GM10266 (cell line): Measurements from ENCODE around the gene GBP1.
"Not testable (repeated sequence)": the region's sequence is repeated elsewhere in the genome, so short reads cannot be mapped to it uniquely, and the experiment has no call there.

Experiments used
- DNase-seq: peaks from one replicate; pipeline ENCODE4 v3.0.0; 2012; ENCODE audit errors: extremely low spot score
- TF ChIP-seq, protein P1 (sequence below): IDR thresholded peaks from 2 replicates; pipeline ENCODE4 v1.5.1; 2012; ENCODE audit warnings: mild to moderate bottlenecking, low read depth; ENCODE audit not compliant: control insufficient read depth, insufficient read depth; ENCODE audit errors: missing control alignments

GBP1 gene

DNA sequence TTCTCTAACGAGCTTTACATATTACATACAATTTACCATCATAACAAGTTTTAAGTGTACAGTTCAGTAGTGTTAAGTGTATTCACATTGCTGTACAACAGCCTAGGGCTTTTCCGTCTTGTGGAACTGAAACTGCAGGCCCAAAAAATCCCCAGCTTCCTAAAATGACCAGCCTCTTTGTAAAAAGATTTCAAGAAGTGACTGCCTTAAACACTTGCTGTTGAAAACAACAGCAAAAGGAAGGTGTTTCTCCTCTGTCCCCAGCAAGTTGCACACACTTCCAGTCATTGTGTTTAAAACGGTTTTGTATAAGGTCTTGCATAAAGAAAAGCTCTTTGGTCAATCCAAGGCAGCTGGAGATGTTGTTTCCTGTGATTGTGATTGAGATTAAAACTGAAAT lies 16.0 kb upstream of the GBP1 start:
- DNase-seq: peak; percentile 10
- TF ChIP-seq, protein P1, sequence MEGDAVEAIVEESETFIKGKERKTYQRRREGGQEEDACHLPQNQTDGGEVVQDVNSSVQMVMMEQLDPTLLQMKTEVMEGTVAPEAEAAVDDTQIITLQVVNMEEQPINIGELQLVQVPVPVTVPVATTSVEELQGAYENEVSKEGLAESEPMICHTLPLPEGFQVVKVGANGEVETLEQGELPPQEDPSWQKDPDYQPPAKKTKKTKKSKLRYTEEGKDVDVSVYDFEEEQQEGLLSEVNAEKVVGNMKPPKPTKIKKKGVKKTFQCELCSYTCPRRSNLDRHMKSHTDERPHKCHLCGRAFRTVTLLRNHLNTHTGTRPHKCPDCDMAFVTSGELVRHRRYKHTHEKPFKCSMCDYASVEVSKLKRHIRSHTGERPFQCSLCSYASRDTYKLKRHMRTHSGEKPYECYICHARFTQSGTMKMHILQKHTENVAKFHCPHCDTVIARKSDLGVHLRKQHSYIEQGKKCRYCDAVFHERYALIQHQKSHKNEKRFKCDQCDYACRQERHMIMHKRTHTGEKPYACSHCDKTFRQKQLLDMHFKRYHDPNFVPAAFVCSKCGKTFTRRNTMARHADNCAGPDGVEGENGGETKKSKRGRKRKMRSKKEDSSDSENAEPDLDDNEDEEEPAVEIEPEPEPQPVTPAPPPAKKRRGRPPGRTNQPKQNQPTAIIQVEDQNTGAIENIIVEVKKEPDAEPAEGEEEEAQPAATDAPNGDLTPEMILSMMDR: no peak

DNA sequence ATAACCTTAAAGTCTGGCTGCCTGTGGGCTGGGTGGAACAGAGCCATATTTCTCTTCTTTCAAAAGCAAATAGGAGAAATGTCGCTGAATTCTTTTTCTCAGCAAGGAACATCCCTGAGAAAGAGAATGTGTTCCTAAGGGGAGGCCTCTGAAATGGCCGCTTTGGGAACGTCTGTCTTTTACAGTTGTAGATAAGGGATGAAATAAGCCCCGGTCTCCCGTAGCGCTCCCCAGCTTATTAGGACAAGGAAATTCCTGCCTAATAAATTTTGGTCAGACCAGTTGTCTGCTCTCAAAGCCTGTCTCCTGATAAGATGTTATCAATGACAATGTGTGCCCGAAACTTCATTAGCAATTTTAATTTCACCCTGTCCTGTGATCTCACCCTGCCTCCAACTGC lies 15.1 kb upstream of the GBP1 start:
- DNase-seq: not testable (repeated sequence)

DNA sequence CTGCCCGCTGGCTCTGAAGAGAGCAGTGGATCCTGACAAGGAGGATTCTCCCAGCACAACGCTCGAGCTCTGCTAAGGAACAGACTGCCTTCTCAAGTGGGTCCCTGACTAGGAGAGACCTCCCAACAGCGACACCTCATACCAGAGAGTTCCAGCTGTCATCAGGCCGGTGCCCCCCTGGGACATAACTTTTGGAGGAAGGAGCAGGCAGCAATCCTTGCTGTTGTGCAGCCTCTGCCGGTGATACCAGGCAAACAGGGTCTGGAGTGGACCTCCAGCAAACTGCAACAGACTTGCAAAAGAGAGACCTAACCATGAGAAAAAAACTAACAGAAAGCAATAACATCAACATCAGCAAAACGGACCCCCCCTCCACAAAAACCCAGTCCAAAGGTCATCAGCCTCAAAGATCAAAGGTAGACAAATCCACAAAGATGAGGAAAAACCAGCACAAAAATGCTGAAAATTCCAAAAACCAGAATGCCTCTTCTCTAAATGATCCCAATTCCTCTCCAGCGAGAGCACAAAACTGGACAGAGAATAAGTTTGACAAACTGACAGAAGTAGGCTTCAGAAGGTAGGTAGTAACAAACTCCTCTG lies 7.6 kb upstream of the GBP1 start:
- not testable (repeated sequence) for DNase-seq

DNA sequence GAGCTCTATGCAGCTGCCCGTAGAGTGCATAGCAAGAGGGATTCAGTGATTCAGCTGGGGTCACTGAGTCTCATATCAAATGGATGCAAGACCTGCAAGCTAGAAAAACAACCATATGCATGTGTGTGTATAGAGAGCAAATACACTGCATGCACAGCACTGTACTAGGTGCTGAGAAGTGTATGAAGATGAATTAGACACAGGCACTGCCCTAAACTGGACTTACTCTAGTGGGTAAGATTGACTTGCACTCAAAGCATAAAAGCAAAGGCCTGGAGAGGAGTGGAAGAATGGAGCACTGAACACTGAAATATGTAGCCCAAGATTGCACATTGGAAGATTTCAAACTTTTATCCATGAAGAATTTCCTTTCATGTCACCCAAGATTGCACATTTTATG lies 5.5 kb upstream of the GBP1 start:
- DNase-seq: no peak
- TF ChIP-seq, protein P1: no peak

DNA sequence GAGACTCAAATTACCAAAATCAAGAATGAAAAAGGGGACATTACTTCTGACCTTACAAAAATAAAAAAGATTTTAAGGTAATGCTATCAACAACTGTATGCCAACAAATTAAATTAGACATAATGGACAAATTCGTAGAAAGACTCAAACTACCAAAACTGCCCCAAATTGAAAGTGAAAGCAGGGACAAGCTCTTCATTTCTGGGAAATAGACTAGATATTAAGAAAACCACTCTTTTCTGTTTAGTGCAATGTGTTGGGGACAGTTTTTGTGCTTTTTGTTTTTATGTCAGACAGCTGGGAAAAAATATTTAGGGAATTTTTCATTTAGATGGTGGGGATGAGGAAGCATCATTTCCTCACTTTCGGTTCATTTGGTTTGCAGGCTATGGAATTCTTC lies 4.9 kb upstream of the GBP1 start:
- no peak for DNase-seq
- TF ChIP-seq, protein P1: no peak

DNA sequence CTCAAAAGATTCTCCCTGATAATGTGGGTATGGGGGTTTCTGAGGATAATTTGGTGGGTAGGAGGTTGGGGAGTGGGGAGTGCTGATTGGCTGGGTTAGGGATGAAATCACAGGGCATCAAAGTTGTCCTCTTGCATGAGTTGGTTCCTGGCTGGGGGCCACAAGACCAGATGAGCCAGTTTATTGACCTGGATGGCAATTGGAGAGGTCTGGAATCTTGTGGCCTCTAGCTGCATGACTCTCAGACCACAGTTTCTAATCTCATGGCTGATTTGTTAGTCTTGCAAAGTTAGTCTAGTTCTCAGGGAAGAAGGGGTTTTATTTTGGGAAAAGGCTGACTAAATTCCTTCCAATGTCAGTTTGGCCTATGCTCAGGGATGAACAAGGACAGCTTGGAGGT lies 3.3 kb upstream of the GBP1 start:
- DNase-seq: no peak
- TF ChIP-seq, protein P1: no peak

DNA sequence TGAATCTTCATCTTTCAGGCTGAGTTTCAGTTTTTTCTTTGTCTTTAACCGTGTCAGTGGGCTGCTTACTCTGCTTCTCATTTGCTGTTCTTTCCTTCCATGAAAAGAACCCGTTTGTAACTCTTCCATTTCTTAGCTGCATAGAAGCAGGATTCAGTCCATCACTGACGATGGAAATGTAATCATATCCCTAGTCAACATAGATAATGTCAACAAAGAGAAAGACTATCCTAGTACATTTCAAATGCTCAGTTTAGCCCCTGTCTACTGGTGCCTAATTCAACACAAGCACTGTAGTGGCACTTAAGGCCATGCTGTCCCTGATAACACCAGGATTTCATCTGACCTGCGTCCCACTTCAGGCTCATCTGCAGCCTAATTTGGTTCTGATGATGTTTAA lies 376 bp downstream of the GBP1 start:
- TF ChIP-seq, protein P1: no peak
- no peak for DNase-seq

DNA sequence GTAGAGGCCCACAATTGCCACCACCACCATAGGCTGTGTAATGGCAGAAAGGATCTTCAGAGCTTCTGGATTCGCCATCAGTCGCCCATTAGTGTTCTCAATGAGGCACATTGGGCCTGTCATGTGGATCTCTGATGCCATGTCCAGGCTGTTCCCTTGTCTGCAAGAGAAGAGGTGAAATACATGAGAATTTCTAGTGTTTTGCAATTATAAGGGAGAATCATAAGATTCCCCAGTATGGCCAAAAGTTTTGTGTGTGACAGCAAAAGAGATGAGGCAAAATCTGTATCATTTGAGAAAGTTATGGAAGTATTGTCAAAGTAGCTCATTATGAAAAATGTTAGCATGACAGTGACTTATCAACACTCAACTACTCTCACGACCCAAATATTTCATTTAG lies 1.9 kb downstream of the GBP1 start:
- no peak for DNase-seq
- TF ChIP-seq, protein P1: no peak

DNA sequence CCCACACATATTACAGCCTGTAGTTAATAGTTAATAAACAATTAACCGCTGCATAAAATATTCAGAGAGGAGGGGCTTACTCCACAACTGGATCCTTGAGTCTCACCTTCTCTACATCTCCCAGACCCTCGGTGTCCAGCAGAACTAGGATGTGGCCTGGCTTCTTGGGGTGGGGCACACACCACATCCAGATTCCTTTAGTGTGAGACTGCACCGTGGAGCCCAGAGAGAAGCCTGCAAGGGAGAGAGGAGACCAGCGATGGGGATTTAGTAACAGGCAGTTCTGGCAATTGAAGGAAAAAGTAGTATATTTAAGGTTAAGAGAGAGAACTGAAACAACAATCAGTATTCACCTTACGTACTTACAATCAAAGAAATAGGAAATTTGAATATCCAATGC lies 4.9 kb downstream of the GBP1 start:
- DNase-seq: no peak
- TF ChIP-seq, protein P1: no peak
